HG02852 (cell line): Measurements from ENCODE around the gene VWA8.
"Not testable (repeated sequence)": the region's sequence is repeated elsewhere in the genome, so short reads cannot be mapped to it uniquely, and the experiment has no call there.

ENCODE experiments used
- ATAC-seq: cut with Tn5 transposase; IDR thresholded peaks from one replicate; pipeline ENCODE4 v1.9.1; 2021; ENCODE audit warnings: mild to moderate bottlenecking, moderate library complexity; ENCODE audit not compliant: unreplicated experiment

Gene VWA8

GRCh38 chr13:41652735-41653361 lies 308.1 kb downstream of the VWA8 start:
- ATAC-seq = no peak

- no peak for ATAC-seq
Observed at GRCh38 chr13:41651413-41652058, 309.4 kb downstream of the VWA8 start.

- no peak for ATAC-seq
Observed at GRCh38 chr13:41650706-41651105, 310.2 kb downstream of the VWA8 start.

GRCh38 chr13:41649659-41650058 lies 311.2 kb downstream of the VWA8 start:
- no peak for ATAC-seq

GRCh38 chr13:41648314-41648935 lies 312.5 kb downstream of the VWA8 start:
- ATAC-seq = no peak

- not testable (repeated sequence) for ATAC-seq
Observed at GRCh38 chr13:41647699-41648313, 313.1 kb downstream of the VWA8 start.

- no peak for ATAC-seq
Observed at GRCh38 chr13:41645331-41645730, 315.6 kb downstream of the VWA8 start.

GRCh38 chr13:41644742-41645141 lies 316.2 kb downstream of the VWA8 start:
- no peak for ATAC-seq

- ATAC-seq = no peak
Observed at GRCh38 chr13:41643507-41643906, 317.4 kb downstream of the VWA8 start.

- no peak for ATAC-seq
Observed at GRCh38 chr13:41641961-41642360, 318.9 kb downstream of the VWA8 start.

GRCh38 chr13:41641429-41641828 lies 319.5 kb downstream of the VWA8 start:
- no peak for ATAC-seq

GRCh38 chr13:41639955-41640780 lies 320.7 kb downstream of the VWA8 start:
- ATAC-seq = no peak

GRCh38 chr13:41639237-41639904 lies 321.5 kb downstream of the VWA8 start:
- no peak for ATAC-seq

- ATAC-seq = no peak
Observed at GRCh38 chr13:41637586-41637985, 323.3 kb downstream of the VWA8 start.

GRCh38 chr13:41637032-41637431 lies 323.9 kb downstream of the VWA8 start:
- not testable (repeated sequence) for ATAC-seq

GRCh38 chr13:41636590-41636989 lies 324.3 kb downstream of the VWA8 start:
- ATAC-seq = not testable (repeated sequence)

GRCh38 chr13:41634407-41634806 lies 326.5 kb downstream of the VWA8 start:
- no peak for ATAC-seq

GRCh38 chr13:41633776-41634175 lies 327.1 kb downstream of the VWA8 start:
- no peak for ATAC-seq

- ATAC-seq = no peak
Observed at GRCh38 chr13:41631296-41631965, 329.5 kb downstream of the VWA8 start.

- ATAC-seq = no peak
Observed at GRCh38 chr13:41627425-41627824, 333.5 kb downstream of the VWA8 start.
